HAP-1 (cell line): ENCODE results near the gene TIGD4.

Experiments used
- DNase-seq, 2 experiments: peaks; one replicate each; pipeline ENCODE4 v3.0.0-alpha.2; 2016 to 2020; ENCODE audit warnings: low spot score in 2 of 2
- H3K27me3 ChIP-seq: fragments of 250-450 bp; sonication (Bioruptor Pico); 2 replicates; pipeline ENCODE4 v1.5.1; 2020; ENCODE audit warnings: low read depth, mild to moderate bottlenecking, moderate library complexity
- H3K36me3 ChIP-seq: fragments of 250-450 bp; sonication (Bioruptor Pico); replicated peaks from 2 replicates; pipeline ENCODE4 v1.5.1; 2020; ENCODE audit warnings: mild to moderate bottlenecking
- H3K4me1 ChIP-seq: fragments of 250-450 bp; sonication (Bioruptor Pico); 2 replicates; pipeline ENCODE4 v1.5.1; 2020; ENCODE audit warnings: mild to moderate bottlenecking
- H3K4me3 ChIP-seq: fragments of 250-450 bp; sonication (Bioruptor Pico); 2 replicates; pipeline ENCODE4 v1.5.1; 2020; ENCODE audit warnings: mild to moderate bottlenecking, moderate library complexity
- H3K9me3 ChIP-seq: fragments of 250-450 bp; sonication (Bioruptor Pico); 2 replicates; pipeline ENCODE4 v1.5.1; 2020; ENCODE audit warnings: mild to moderate bottlenecking, moderate library complexity
- in situ Hi-C: fragments of 300-500 bp; cut with MboI; formaldehyde crosslinking; loops from 3 replicates; pipeline ENCODE4 v1.14.3; 2020; ENCODE audit warnings: low sequenced_read_pairs, inconsistent platforms, mixed read lengths

TIGD4 gene

DNA sequence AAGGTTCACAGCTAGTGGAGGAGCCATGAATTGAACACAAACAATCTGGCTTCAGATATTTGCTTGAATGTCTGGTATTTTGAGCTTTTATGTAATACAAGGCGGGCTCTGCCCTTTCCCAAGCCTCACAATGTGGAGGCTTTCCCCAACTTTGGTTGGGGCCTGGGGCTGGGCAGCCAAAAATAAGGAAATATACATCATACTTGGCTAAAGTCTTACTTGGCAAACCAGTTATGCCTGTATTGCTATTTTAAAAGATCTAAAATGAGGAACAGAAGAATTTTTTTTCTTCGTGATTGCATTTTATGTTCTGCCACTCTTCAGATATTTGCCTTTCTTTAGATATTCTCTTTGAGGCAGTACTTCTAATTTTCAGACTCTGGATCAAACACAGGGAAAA, 26.3 kb upstream of the TIGD4 start:
- Histone ChIP-seq H3K4me3 (no peak overlapping the region), H3K4me1 (peaks cover 9% of the 10 kb centered on the region)
- in situ Hi-C loops, result no loop called here

DNA sequence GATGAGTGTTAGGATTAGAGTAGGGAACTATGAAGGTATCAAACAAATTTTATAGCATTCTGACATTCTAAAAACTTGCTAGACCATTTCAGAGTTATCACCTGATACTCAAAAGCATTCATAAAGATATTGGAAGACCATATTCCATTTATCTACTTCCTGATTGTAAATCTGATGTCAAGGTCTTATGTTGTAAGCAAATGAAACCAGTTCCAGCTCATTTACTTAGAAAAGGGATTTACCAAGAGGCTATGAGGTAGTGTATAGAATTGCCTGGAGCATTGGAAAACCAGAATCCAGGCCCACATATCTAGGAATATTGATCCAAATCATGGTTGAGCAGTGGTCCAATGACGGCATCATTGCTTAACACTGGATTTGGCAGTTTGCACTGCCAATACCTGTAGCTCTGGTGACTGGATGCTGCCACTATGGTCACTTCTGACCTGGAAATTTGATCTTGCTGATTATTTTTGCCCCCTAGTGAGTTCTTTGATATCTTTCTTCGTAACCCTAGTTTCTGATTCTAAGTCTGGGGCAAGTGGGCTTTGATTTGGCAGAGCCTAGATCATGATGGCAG, 25.6 kb upstream of the TIGD4 start:
- Histone ChIP-seq H3K9me3 (no peaks in the 10 kb centered on the region), H3K4me3 (no peak overlapping the region), H3K36me3 (no peaks in the 10 kb centered on the region), H3K4me1 (peaks cover 9% of the 10 kb centered on the region), H3K27me3 (no peaks in the 10 kb centered on the region)
- in situ Hi-C loops, result no loop called here
- DNase-seq, result no peak

More for the DNA sequence above, 26.3 kb upstream of the TIGD4 start:
- Histone ChIP-seq H3K27me3 (no peaks in the 10 kb centered on the region), H3K9me3 (no peaks in the 10 kb centered on the region), H3K36me3 (no peaks in the 10 kb centered on the region)
- no peak for DNase-seq

DNA sequence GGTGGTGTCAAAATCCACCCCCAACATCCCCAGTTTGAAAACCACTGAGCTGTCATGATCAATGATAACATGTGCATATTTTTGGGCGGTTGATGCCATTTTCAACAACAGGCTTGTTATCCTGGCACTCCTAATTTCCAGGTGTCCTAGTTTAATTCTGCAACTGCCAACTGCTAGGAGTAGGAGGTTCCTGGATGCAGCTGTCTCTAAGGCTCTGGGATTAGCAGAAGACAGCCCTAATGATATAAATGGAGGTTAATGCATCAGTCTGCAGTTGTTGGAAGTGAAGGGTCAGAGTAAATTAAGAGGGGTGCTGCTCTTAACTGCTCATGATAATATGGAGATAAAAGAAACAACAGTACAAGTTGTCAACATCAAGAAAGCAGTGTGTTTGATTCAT, 24.0 kb upstream of the TIGD4 start:
- H3K36me3 ChIP-seq, result no peaks in the 10 kb centered on the region
- no peak for DNase-seq
- no peaks in the 10 kb centered on the region for H3K9me3 ChIP-seq
- peaks cover 9% of the 10 kb centered on the region for H3K4me1 ChIP-seq
- no peak overlapping the region for H3K4me3 ChIP-seq
- no peaks in the 10 kb centered on the region for H3K27me3 ChIP-seq
- in situ Hi-C loops, result no loop called here

DNA sequence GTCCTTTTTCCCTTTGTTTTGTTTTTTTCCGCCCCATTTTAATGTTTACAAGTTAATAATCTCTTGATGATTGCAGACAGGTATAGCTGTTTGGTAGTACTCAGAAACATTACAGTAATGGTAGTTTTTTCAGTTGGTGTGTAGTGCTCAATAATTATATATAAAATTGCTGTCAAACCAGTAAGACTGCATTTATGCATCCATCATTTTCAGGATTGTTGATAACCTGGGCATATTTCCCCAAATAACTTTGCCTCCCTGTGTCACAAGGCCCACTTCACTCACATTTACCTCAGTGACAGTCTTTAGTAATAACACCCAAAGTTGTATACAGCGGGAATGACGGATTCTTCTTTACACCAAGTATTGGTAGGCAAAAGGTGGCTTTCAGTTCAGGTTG, 16.4 kb upstream of the TIGD4 start:
- Histone ChIP-seq H3K4me3 (no peak overlapping the region), H3K4me1 (no peaks in the 10 kb centered on the region), H3K36me3 (no peaks in the 10 kb centered on the region), H3K27me3 (no peaks in the 10 kb centered on the region), H3K9me3 (no peaks in the 10 kb centered on the region)
- DNase-seq, result no peak
- in situ Hi-C loops, result no loop called here

DNA sequence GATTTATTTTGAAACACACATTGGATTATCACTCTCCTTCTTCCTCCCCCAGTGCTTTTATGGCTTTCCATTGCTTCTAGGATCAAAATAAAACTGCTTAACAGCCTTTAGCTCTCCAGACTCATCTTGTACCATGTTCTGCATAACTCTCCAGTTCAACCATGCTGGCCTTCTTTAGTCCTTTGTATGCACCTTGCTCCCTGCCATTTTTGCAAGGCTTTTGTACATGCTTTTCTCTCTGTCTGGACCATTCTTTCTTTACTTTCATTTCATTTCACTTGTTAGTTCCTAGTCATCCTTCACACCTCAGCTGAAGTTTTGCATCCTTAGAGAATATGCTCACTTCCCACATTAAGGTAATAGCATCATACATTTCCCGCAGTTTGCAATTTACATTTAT, 7.1 kb upstream of the TIGD4 start:
- Histone ChIP-seq H3K27me3 (no peaks in the 10 kb centered on the region), H3K4me1 (no peaks in the 10 kb centered on the region; the same call in 1 of the 2 replicates), H3K36me3 (no peaks in the 10 kb centered on the region), H3K4me3 (no peak overlapping the region), H3K9me3 (no peaks in the 10 kb centered on the region)
- DNase-seq, result no peak
- in situ Hi-C loops, result no loop called here

DNA sequence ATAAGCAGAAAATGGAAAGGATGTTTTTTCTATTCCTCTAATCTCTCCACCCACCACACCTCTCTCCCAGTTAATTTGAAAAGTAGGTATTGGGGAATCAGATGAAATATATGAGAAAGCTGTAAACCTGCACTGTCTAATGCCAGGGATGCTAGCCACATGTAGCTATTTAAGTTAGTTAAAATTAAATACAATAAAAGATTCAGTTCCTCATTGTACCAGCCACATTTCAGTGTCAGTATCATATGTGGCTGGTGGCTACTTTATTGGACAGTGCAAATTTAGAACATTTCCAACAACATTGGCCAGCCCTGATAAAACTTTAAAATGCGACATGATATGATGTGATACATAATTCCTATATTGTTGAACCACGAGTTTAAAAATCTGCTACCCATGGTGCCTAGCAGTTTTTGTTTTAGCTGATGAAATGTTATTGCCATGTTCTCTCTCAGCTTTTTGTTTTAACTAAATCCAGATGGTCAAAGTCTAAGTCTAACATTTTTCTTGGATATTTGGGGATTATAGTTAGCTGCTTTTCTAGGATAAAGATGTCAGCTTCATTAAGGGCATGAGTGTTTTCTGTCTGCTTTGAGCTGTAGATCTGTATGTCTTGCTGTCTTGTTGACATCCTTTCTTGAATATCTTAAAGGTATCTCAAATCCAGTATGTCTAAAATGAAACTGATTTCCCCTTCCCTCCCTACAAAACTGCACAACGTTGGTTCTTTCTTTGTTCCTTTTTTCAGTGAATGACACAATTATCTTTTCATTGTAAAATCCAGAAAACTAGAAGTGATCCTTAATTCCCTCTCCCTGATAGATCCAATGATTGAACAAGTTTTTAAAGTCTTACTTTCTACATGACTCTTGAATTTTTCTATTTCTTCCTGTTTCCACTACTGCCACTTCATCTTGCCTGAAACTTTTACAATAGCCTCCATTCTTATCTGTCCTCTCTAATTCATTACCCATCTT, 6.4 kb upstream of the TIGD4 start:
- in situ Hi-C loops, result no loop called here
- Histone ChIP-seq H3K4me1 (no peaks in the 10 kb centered on the region; the same call in 1 of the 2 replicates), H3K4me3 (no peak overlapping the region), H3K27me3 (no peaks in the 10 kb centered on the region), H3K36me3 (no peaks in the 10 kb centered on the region), H3K9me3 (no peaks in the 10 kb centered on the region)
- no peak for DNase-seq

DNA sequence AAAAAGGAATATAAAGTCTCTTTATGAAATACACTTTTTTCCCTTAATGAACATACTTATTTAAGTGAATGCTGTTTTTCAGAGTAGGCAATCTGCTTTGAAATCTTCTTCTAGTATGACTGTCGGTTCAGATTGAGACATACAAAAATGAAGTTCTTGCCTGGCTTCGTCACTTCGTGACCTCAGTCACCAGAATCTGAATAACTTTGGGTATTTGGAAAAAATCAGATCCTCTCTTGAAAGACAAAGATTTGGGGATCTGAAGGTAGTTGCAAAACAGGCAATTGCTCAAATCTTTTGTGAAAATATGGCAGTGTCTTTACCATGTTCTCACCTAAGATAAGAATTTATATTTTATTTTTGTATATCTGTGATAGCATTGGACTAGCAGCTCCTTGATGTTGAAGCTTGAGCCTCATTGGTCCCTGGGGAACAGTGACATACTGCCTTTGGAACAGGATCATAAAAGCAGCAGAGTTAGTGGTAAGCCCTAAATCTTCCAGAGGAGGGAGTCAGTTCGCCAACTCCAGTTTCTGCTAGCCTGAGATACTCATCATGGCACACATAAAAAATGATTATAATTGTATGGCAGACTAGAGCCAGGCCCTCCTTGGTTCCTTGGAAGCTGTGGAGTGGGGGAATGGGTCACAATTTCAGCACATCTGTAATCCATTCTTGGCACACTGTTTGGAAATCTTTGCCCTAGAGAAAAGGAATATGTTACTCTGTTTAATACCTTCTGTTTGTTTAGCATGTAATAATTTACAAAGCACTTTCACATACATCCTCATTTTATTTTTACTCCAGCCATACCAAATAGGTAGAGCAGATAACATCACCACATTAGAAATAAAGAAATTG, 5.2 kb upstream of the TIGD4 start:
- Histone ChIP-seq H3K9me3 (no peaks in the 10 kb centered on the region), H3K4me1 (no peaks in the 10 kb centered on the region; the same call in 1 of the 2 replicates), H3K27me3 (no peaks in the 10 kb centered on the region), H3K4me3 (no peak overlapping the region), H3K36me3 (no peaks in the 10 kb centered on the region)
- in situ Hi-C loops, result no loop called here
- peak; percentile 43 to 48 for DNase-seq

DNA sequence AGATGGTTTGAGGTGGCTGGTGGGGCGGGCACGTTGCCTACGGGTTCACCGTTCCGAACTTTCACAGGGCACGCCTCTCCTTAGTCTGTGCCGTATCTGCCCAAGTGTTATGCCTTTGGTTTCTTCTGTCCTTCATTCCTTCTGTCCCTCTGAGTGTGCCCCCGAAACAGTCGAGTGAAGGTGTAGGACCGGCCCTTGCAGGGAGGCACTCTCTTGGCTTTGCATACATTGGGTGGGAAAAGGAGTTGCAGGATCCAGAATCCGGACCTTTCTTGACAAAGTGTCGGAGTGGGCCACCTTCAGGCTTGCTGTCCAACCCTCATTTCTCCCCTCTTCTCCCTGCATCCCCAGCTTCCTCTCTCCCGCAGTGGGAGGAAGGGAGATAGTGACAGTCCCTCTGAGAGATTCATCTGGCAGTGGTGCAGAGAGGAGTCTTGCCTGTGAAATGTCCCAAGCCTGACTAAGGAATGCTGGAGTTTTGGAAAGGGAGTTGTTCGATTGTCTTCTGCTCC, 793 bp upstream of the TIGD4 start:
- no peaks in the 10 kb centered on the region for H3K9me3 ChIP-seq
- in situ Hi-C loops, result no loop called here
- DNase-seq, result no peak
- no peaks in the 10 kb centered on the region; the same call in none of the 2 replicates for H3K4me1 ChIP-seq
- no peaks in the 10 kb centered on the region for H3K36me3 ChIP-seq
- no peaks in the 10 kb centered on the region for H3K27me3 ChIP-seq
- H3K4me3 ChIP-seq, result peak overlapping the region; percentile 93

DNA sequence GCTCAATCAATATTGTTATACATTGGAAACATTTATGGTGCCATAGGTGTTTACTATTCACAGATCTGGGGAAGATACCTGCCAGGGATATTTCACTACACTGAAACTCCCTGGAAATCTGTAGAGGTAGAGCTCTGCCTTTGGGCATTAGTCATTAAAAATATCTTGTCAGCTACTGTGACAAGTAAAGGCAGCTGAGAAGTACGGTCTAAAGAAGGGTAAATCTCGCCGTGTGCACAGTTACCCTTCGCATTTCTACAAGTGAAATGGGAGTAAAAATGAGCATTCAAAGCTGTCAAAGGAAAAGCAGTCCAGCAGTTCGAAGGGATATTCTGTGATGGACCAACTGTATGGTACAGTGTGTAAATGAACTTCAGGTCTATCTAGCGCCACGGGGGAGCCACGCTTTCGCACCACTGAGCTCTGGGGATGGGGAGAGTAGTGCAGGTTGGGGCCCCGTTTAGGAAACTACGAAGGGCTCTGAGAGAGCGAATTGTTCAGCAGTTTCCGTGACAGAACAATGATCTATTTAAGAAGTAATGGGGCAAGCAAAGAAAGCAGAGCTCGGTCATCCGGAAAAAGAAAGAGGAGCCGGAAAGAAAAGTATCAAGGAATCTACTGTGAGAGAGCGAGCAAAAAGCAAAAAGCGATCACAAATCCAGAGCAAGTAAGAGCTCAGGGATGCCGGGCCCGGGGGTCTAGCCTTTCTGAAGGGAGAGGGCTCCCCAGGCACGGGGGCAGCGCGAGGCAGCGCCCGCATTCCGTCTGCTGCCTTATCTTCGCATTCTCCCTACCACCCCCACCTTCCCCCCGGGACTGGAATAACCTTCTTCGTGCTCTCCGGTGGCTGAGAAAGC, 646 bp downstream of the TIGD4 start:
- Histone ChIP-seq H3K36me3 (no peaks in the 10 kb centered on the region), H3K27me3 (no peaks in the 10 kb centered on the region), H3K4me1 (no peaks in the 10 kb centered on the region; the same call in none of the 2 replicates), H3K4me3 (peak overlapping the region; percentile 93), H3K9me3 (no peaks in the 10 kb centered on the region)
- in situ Hi-C loops, result no loop called here
- DNase-seq, result peak; percentile 22 to 44

DNA sequence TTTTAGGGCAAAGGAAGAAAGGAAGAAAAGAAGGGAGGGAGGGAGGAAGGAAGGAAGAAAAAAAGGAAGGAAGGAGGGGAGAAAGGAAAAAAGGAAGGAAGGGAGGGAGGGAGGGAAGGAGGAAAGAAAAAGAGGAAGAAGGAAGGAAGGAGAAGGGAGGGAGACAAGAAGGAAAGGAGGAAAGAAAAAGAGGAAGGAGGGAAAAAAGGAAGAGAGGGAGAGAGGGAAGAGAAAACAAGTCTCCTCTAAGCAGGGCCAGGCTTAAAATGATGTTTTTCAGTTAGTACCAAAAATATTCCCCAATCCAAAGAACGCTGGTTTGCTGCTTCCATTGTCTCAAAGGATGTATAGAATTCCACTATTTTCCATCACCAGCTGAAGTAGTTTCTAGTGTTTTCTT, 2.0 kb downstream of the TIGD4 start:
- DNase-seq, result no peak
- Histone ChIP-seq H3K9me3 (no peaks in the 10 kb centered on the region), H3K4me1 (no peaks in the 10 kb centered on the region; the same call in 1 of the 2 replicates), H3K27me3 (no peaks in the 10 kb centered on the region), H3K36me3 (no peaks in the 10 kb centered on the region), H3K4me3 (no peak overlapping the region)
- in situ Hi-C loops, result no loop called here

DNA sequence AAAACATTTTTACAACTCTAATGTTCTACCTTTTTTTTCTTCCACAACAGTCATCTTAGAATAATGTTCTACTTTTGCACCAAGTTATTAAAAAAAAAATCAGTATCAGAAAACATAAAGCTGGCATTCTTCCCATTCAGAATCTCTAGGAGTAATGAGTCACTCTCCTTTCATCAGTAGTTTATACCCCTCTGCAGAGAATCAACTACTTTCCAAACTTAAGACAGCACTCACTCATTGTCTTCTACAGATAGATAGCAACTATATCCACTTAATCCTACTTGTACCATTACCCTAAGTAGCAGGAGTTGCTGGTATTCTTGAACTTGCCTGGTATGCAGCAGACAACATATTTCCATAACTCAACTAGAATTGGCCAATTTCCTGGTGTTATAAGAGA, 3.2 kb downstream of the TIGD4 start:
- no peak for DNase-seq
- in situ Hi-C loops, result no loop called here

DNA sequence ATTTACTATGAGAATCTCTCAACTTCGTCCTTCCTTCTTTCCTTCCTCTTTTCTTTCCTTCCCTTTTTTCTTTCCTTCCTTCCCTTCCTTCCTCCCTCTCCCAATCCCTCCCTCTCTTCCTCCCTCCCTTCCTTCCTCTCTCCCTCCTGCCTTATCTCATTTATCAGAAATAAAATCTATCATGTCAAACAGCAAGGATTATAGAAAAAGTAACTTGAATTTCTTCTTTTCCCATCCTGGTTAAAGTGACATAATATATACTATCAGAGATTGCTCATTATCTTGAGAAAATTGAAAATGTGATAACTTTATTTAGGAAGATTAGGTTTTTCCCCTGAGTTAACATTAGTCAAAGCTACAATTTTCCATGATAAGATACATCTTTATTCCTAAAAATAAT, 5.6 kb downstream of the TIGD4 start:
- H3K4me1 ChIP-seq, result no peaks in the 10 kb centered on the region; the same call in 1 of the 2 replicates
- H3K36me3 ChIP-seq, result no peaks in the 10 kb centered on the region
- no peaks in the 10 kb centered on the region for H3K9me3 ChIP-seq
- H3K4me3 ChIP-seq, result no peak overlapping the region
- DNase-seq, result no peak
- H3K27me3 ChIP-seq, result no peaks in the 10 kb centered on the region
- in situ Hi-C loops, result no loop called here

More for the DNA sequence above, 3.2 kb downstream of the TIGD4 start:
- Histone ChIP-seq H3K4me1 (no peaks in the 10 kb centered on the region; the same call in 1 of the 2 replicates), H3K9me3 (no peaks in the 10 kb centered on the region), H3K27me3 (no peaks in the 10 kb centered on the region), H3K4me3 (no peak overlapping the region), H3K36me3 (no peaks in the 10 kb centered on the region)

DNA sequence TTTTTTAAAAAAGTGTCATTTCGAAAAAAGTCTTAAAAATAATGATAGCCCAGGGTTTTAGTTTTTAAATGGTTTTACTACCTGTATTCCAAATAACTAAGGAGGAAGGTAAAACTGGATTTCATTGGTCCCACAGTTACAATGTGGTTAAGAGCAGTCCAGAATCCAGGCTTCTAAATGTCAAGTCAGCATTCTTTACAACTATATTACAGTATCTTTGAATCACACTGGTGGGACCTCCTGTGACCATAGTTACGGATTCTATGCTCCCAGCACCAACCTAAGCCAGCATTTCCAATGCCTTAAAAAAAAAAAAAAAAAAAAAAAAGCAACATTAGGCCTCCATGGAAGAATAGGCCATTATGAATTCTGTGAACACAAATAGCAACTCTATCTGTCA, 6.2 kb downstream of the TIGD4 start:
- no peak for DNase-seq
- no peaks in the 10 kb centered on the region for H3K27me3 ChIP-seq
- H3K4me3 ChIP-seq, result no peak overlapping the region
- no peaks in the 10 kb centered on the region; the same call in 1 of the 2 replicates for H3K4me1 ChIP-seq
- no peaks in the 10 kb centered on the region for H3K9me3 ChIP-seq
- in situ Hi-C loops, result no loop called here
- no peaks in the 10 kb centered on the region for H3K36me3 ChIP-seq
